Liver (tissue), 3 donors: Measurements from ENCODE around the gene GHRL.

Experiments used
- CTCF ChIP-seq: fragments of 150-350 bp; IDR thresholded peaks from 2 replicates; pipeline ENCODE4 v1.5.1; 2017; ENCODE audit warnings: improper control_type of control experiment, low read depth, low read length; ENCODE audit not compliant: missing input control
- NR2F2 ChIP-seq: IDR thresholded peaks from 2 replicates; pipeline ENCODE4 v1.6.1; 2016; ENCODE audit warnings: antibody characterized with exemption
- REST ChIP-seq: IDR thresholded peaks from 2 replicates; pipeline ENCODE4 v1.6.1; 2016; ENCODE audit warnings: antibody characterized with exemption, mild to moderate bottlenecking
- TAF1 ChIP-seq: conservative IDR thresholded peaks from 2 replicates; pipeline ENCODE4 v1.6.1; 2016; ENCODE audit warnings: antibody characterized with exemption, mild to moderate bottlenecking
- YY1 ChIP-seq: IDR thresholded peaks from 2 replicates; pipeline ENCODE4 v1.6.1; 2016; ENCODE audit warnings: antibody characterized with exemption, mild to moderate bottlenecking
- donor health status: healthy.
- donor health status: healthy.

GRCh38 chr3:10279384-10280176, 13.2 kb downstream of the GHRL start:
- TF ChIP-seq YY1 (no peak), TAF1 (no peak), CTCF (no peak), NR2F2 (no peak), REST (no peak)
